Mucosa of stomach (tissue), 1 donor: ENCODE results near the gene PRL.

Experiments
- H3K27me3 ChIP-seq: one replicate; pipeline ENCODE4 v1.7.0; 2013; ENCODE audit warnings: mild to moderate bottlenecking, low read length; ENCODE audit not compliant: control insufficient read depth, insufficient read depth
- H3K36me3 ChIP-seq: one replicate; pipeline ENCODE4 v1.7.0; 2013; ENCODE audit warnings: low read length; ENCODE audit not compliant: control insufficient read depth, insufficient read depth
- H3K4me1 ChIP-seq: one replicate; pipeline ENCODE4 v1.7.0; 2013; ENCODE audit warnings: mild to moderate bottlenecking, low read length; ENCODE audit not compliant: control insufficient read depth, insufficient read depth
- H3K4me3 ChIP-seq: one replicate; pipeline ENCODE4 v1.7.0; 2013; ENCODE audit warnings: low read length
- H3K9ac ChIP-seq: one replicate; pipeline ENCODE4 v1.7.0; 2013; ENCODE audit warnings: mild to moderate bottlenecking, low read length, moderate library complexity
- H3K9me3 ChIP-seq: one replicate; pipeline ENCODE4 v1.7.0; 2013; ENCODE audit warnings: mild to moderate bottlenecking, low read length, moderate library complexity; ENCODE audit not compliant: control insufficient read depth
- donor health status: Pancreatic carcinoma.

PRL gene

GRCh38 chr6:22296936-22297335 lies at the start of gene PRL:
Gene PRL, minus strand, starts transcription at chr6:22297036. Its CDS starts 54 bp downstream, at chr6:22296982.
- no peaks in the 10 kb centered on the region for H3K4me1 ChIP-seq
- H3K36me3 ChIP-seq, result no peaks in the 10 kb centered on the region
- no peaks in the 10 kb centered on the region for H3K27me3 ChIP-seq
- no peaks in the 10 kb centered on the region for H3K9me3 ChIP-seq
- no peak within 1 kb of the TSS for H3K4me3 ChIP-seq
- no peak within 1 kb of the TSS for H3K9ac ChIP-seq

GRCh38 chr6:22343864-22344263 lies 47.0 kb upstream of the PRL start:
- no peaks in the 10 kb centered on the region for H3K4me1 ChIP-seq
- H3K9me3 ChIP-seq, result no peaks in the 10 kb centered on the region
- H3K4me3 ChIP-seq, result no peak overlapping the region
- no peak overlapping the region for H3K9ac ChIP-seq
- H3K27me3 ChIP-seq, result no peaks in the 10 kb centered on the region
- H3K36me3 ChIP-seq, result no peaks in the 10 kb centered on the region

GRCh38 chr6:22334778-22335177 lies 37.9 kb upstream of the PRL start:
- Histone ChIP-seq H3K4me3 (no peak overlapping the region), H3K36me3 (no peaks in the 10 kb centered on the region), H3K9me3 (no peaks in the 10 kb centered on the region), H3K9ac (no peak overlapping the region), H3K4me1 (no peaks in the 10 kb centered on the region), H3K27me3 (no peaks in the 10 kb centered on the region)

GRCh38 chr6:22333802-22334201 lies 37.0 kb upstream of the PRL start:
- no peaks in the 10 kb centered on the region for H3K4me1 ChIP-seq
- no peaks in the 10 kb centered on the region for H3K27me3 ChIP-seq
- H3K36me3 ChIP-seq, result no peaks in the 10 kb centered on the region
- H3K4me3 ChIP-seq, result no peak overlapping the region
- H3K9me3 ChIP-seq, result no peaks in the 10 kb centered on the region
- no peak overlapping the region for H3K9ac ChIP-seq

- Histone ChIP-seq H3K4me3 (no peak overlapping the region), H3K9ac (no peak overlapping the region), H3K4me1 (no peaks in the 10 kb centered on the region), H3K27me3 (no peaks in the 10 kb centered on the region), H3K36me3 (no peaks in the 10 kb centered on the region), H3K9me3 (no peaks in the 10 kb centered on the region)
Observed at GRCh38 chr6:22332711-22333110, 35.9 kb upstream of the PRL start.

GRCh38 chr6:22332216-22332615 lies 35.4 kb upstream of the PRL start:
- H3K9ac ChIP-seq, result no peak overlapping the region
- H3K9me3 ChIP-seq, result no peaks in the 10 kb centered on the region
- no peak overlapping the region for H3K4me3 ChIP-seq
- H3K4me1 ChIP-seq, result no peaks in the 10 kb centered on the region
- no peaks in the 10 kb centered on the region for H3K27me3 ChIP-seq
- no peaks in the 10 kb centered on the region for H3K36me3 ChIP-seq

GRCh38 chr6:22330941-22331340 lies 34.1 kb upstream of the PRL start:
- Histone ChIP-seq H3K9me3 (no peaks in the 10 kb centered on the region), H3K4me1 (no peaks in the 10 kb centered on the region), H3K27me3 (no peaks in the 10 kb centered on the region), H3K36me3 (no peaks in the 10 kb centered on the region), H3K4me3 (no peak overlapping the region), H3K9ac (no peak overlapping the region)

GRCh38 chr6:22328474-22328873 lies 31.6 kb upstream of the PRL start:
- Histone ChIP-seq H3K9ac (no peak overlapping the region), H3K4me3 (no peak overlapping the region), H3K27me3 (no peaks in the 10 kb centered on the region), H3K4me1 (no peaks in the 10 kb centered on the region), H3K9me3 (no peaks in the 10 kb centered on the region), H3K36me3 (no peaks in the 10 kb centered on the region)

- H3K9ac ChIP-seq, result no peak overlapping the region
- H3K27me3 ChIP-seq, result no peaks in the 10 kb centered on the region
- no peaks in the 10 kb centered on the region for H3K4me1 ChIP-seq
- no peaks in the 10 kb centered on the region for H3K9me3 ChIP-seq
- no peaks in the 10 kb centered on the region for H3K36me3 ChIP-seq
- H3K4me3 ChIP-seq, result no peak overlapping the region
Observed at GRCh38 chr6:22327881-22328280, 31.0 kb upstream of the PRL start.

- Histone ChIP-seq H3K27me3 (no peaks in the 10 kb centered on the region), H3K9me3 (no peaks in the 10 kb centered on the region), H3K4me1 (no peaks in the 10 kb centered on the region), H3K9ac (no peak overlapping the region), H3K4me3 (no peak overlapping the region), H3K36me3 (no peaks in the 10 kb centered on the region)
Observed at GRCh38 chr6:22326500-22326899, 29.7 kb upstream of the PRL start.

GRCh38 chr6:22325481-22325880 lies 28.6 kb upstream of the PRL start:
- no peaks in the 10 kb centered on the region for H3K4me1 ChIP-seq
- H3K36me3 ChIP-seq, result no peaks in the 10 kb centered on the region
- no peaks in the 10 kb centered on the region for H3K9me3 ChIP-seq
- H3K4me3 ChIP-seq, result no peak overlapping the region
- no peak overlapping the region for H3K9ac ChIP-seq
- H3K27me3 ChIP-seq, result no peaks in the 10 kb centered on the region

- no peak overlapping the region for H3K9ac ChIP-seq
- H3K4me3 ChIP-seq, result no peak overlapping the region
- no peaks in the 10 kb centered on the region for H3K36me3 ChIP-seq
- H3K4me1 ChIP-seq, result no peaks in the 10 kb centered on the region
- no peaks in the 10 kb centered on the region for H3K9me3 ChIP-seq
- H3K27me3 ChIP-seq, result no peaks in the 10 kb centered on the region
Observed at GRCh38 chr6:22323848-22324247, 27.0 kb upstream of the PRL start.
